ENCODE measurements around the gene PPFIA2.

GRCh38 chr12:81718616-81719015 lies 40.5 kb downstream of the PPFIA2 start:
- TF ChIP-seq, protein P1, sequence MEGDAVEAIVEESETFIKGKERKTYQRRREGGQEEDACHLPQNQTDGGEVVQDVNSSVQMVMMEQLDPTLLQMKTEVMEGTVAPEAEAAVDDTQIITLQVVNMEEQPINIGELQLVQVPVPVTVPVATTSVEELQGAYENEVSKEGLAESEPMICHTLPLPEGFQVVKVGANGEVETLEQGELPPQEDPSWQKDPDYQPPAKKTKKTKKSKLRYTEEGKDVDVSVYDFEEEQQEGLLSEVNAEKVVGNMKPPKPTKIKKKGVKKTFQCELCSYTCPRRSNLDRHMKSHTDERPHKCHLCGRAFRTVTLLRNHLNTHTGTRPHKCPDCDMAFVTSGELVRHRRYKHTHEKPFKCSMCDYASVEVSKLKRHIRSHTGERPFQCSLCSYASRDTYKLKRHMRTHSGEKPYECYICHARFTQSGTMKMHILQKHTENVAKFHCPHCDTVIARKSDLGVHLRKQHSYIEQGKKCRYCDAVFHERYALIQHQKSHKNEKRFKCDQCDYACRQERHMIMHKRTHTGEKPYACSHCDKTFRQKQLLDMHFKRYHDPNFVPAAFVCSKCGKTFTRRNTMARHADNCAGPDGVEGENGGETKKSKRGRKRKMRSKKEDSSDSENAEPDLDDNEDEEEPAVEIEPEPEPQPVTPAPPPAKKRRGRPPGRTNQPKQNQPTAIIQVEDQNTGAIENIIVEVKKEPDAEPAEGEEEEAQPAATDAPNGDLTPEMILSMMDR (IDR thresholded peaks at IDR 0.05; ENCODE audit: insufficient read depth, low read depth, low read length) = no peak
- TF ChIP-seq EZH2 (IDR thresholded peaks at IDR 0.05; ENCODE audit: insufficient read depth, low read length) = no peak

Measured in astrocyte (in vitro differentiated cells and primary cell).